HG03025 (cell line): ENCODE results near the gene PSMA4.
"Not testable (repeated sequence)": the region's sequence is repeated elsewhere in the genome, so short reads cannot be mapped to it uniquely, and the experiment has no call there.

Experiments
- ATAC-seq: cut with Tn5 transposase; IDR thresholded peaks from one replicate; pipeline ENCODE4 v1.9.1; 2021; ENCODE audit warnings: mild to moderate bottlenecking, moderate library complexity; ENCODE audit not compliant: unreplicated experiment, low FRiP score

PSMA4 gene

DNA sequence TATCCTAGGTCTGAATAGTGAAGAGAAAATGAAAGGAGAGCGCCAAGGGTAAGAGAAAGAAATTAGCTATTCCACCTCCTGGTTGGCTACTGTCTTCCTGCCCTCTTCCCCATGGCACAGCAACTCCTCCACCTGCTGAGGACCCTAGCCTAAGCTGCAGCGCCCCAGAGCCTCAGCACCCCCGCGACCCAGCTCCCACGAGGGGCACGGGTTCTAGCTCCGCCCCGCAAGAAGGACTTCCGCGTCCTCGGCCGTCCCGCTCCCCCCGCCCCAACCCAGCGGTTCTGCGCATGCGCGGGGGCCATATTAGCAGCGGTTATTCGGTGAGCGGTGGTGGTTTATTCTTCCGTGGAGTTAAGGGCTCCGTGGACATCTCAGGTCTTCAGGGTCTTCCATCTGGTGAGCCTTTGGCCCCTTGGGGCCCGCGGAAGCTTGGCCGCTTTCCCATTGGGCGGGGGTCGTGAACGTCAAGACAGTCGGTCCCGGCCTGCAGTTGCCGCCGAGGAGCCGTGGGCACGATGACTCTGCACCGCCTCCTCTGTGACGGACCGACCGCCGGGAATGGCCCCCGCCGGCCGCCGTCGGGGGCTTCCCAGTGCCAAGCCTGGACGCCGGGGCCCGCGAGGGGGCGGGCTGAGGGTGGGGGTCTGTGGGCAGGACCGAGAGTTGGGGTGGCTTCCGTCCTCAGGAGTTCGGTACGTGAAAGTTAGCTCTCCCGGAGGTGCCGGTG, at the start of gene PSMA4:
TSS of gene PSMA4 (plus strand) at position 304 of the 730 bp plus-strand sequence. CDS start 1,484 bp downstream, outside the sequence.
- peak; percentile 75 for ATAC-seq

GRCh38 chr15:78492872-78493271, 47.4 kb upstream of the PSMA4 start:
- ATAC-seq = no peak

GRCh38 chr15:78501857-78502256, 38.4 kb upstream of the PSMA4 start:
- ATAC-seq = no peak

GRCh38 chr15:78502641-78503040, 37.6 kb upstream of the PSMA4 start:
- ATAC-seq = no peak

- peak; percentile 91 for ATAC-seq
Measured at GRCh38 chr15:78506971-78507830, 33.0 kb upstream of the PSMA4 start, which contains the start of gene HYKK. HYKK (plus strand) TSS chr15:78507577; CDS start chr15:78513089, 5,512 bp downstream.

- ATAC-seq = peak; percentile 23
Measured at GRCh38 chr15:78507831-78508160, 32.4 kb upstream of the PSMA4 start.

DNA sequence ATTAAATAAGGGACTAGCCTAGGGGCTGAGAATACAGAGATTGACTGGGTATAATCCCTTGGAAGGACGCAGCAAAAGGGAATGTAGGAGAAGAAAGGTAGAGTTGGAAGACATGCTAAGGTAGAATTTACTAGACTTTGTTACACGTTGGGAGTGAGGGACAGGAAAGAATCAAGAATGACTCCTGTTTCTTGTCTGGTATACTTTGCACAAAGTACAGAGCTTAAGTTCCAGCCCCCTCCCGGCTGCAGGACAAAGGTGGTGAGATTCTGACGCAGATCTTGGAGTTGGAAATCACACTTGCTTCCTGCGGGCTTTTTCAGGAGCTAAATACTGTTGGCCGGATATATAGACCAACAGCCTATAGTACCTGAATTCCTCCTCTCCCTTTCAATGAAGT, 32.0 kb upstream of the PSMA4 start:
- ATAC-seq = no peak

DNA sequence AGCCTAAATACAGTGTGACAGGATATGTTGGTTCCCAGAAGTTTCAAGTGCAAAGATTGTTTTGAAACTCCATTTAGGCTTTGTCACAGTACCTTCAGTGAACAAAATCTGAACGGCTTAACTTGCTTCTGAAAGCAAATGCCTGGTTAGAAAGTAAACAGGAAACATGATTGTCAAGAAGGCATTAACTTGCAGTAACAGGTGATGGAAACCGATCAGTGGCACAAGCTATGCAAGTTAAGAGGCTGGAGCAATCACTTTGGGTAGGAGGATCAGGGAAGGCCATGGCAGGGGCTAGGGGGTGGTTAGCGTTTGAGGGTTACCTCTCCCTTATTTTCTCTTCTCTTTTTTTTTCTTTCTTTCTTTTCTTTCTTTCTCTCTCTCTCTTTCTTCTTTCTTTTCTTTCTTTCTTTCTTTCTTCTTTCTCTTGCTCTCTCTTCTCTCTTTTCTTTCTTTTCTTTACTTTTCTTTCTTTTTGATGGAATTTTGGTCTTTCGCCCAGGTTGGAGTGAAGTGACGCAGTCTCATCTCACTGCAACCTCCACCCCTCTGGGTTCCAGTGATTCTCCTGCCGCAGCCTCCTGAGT, 30.4 kb upstream of the PSMA4 start:
- ATAC-seq = no peak

GRCh38 chr15:78520035-78520434, 20.2 kb upstream of the PSMA4 start:
- ATAC-seq = not testable (repeated sequence)

- no peak for ATAC-seq
Measured at GRCh38 chr15:78524230-78524629, 16.0 kb upstream of the PSMA4 start.

DNA sequence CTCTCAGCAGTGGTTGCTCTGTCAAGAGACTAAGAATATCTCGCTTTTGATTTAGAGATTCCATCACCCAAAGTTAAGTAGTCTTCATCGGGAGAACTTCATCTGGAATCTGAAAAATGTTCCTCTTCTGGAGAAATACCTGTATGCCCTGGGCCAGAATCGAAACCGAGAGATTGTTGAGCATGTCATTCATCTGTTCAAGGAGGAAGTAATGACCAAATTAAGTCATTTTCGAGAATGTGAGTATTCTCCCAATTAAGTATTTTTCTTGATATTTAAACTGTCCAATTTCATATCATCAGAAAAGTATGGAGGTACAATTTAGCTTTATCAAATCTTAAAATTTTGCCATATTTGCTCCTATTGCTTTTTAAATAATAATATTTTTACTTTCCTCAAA, 12.9 kb upstream of the PSMA4 start:
- ATAC-seq = no peak

- ATAC-seq = no peak
Measured at GRCh38 chr15:78533331-78533730, 6.9 kb upstream of the PSMA4 start.

GRCh38 chr15:78536134-78536533, 4.1 kb upstream of the PSMA4 start:
- ATAC-seq = no peak

DNA sequence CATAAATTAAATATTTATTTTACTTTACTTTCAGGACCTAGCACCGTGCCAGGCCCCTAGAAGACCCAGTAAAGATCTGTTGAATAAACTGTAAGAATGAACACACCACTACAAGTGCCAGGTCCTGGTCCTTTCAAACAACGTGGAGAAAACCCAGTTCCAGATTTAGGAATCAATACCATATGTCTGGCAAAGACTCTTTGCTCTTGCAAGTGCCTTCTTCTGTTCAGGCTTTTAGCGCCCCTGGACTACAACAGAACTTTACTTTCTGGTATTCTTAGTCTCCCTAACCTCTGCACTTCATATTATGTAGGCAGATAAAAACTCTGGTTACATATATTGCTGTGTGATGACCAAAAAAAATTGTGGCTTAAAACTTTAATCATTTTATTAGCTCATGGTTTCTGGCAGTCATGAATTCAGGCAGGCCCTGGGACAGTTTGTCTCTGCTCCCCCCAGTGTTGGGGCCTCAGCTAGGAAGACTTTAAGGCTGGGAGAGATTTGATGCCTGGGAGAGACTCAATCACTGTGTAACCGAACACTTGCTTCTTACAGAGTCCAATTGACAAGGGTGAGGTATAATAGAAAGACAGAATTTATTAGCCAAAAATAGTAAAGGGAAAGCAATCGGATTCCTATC, 2.9 kb upstream of the PSMA4 start:
- ATAC-seq = no peak

DNA sequence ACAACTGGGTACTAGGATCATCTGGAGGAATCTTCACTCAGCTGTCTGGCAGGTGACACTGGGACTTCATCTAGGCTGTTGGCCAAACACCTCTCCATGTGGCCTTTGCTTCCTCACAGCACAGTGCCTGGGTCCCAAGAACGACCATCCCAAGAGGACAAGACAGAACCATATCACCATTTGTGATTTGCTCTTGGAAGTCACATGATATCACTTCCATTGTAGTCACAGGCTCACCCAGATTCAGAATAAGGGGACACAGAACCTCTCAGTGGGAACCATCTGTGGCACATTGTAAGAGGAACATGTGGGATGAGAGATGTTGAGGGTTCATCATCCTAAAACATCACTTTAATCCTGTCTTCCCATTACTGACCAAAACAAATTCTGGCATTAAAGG, 1.9 kb upstream of the PSMA4 start:
- ATAC-seq = no peak

DNA sequence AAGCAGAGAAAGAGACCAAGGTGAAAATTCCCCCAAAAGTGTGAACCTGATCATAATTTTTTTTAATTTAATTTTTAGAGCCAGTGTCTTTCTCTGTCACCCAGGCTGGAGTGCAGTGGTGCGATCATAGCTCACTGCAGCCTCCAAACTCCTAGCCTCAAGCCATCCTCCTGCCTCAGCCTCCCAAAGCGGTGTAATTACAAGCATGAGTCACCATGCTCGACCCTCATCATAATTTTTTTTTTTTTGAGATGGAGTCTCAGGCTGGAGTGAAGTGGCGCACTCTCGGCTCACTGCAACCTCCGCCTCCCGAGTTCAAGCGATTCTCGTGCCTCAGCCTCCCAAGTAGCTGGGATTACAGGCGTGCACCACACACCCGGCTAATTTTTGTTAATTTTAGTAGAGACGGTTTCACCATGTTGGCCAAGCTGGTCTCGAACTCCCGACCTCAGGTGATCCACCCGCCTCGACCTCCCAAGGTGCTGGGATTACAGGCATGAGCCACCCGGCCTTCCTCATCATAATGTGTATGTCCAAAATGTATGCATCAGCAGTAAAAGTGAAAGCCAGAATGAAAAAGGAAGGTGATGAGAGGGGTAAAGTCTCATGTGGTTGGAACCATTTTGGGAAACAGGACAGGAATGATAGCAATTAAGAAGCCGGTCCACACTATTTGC, 642 bp upstream of the PSMA4 start:
- ATAC-seq = not testable (repeated sequence)

DNA sequence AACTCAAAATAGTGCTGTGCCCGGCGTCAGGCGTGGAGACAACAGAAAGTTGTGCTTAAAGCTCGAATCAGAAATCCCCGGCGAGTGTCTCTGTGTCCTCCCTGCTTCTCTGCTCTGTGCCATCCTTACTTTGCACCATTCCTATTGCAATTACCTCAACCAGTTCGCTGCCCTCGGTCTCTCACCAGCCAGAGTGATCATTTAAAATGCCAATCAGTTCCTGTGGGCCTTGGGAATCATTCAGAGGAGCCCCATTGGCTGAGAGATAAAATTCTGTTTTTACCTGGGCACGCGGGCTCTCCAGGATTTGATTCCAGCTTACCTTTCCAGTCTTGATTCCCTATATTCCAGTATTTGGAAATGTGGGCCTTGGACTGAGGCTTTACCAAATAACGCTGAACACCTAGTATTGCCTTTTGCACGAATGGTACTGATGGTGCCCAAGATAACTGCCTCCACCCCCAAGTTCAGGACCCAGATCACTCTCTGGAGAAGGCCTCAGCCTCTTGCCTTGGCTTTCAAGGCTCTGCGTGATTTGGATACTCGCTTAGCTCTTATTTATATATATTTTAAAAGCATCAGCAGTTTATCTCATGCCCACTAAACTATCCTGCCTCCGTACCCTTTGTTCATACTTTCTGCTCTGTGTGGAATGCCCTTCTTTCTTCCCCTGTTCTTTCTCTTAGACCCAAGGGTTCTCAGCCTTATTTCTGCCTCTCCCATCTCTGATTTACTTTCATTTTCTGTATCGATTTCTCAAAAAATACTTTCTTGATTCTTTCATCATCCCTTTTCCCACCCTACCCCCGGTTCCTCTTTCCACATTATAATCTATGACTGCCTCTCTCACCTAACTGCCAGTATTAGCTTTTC, 863 bp downstream of the PSMA4 start:
- no peak for ATAC-seq

DNA sequence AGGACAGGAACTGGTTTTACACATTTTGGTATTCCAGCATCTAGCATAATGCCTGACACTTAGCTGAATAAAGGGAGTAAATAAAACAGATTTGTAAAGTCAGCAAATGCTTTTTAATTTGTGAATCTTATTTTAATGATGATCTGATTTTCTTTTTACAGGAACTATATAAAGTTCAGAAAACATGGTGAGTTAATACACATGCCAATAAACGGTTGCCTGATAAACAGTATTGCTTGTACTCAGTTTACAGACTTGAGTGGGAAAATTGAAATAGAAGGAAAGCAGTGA, 1.4 kb downstream of the PSMA4 start:
- ATAC-seq = no peak

GRCh38 chr15:78542647-78543046, 2.4 kb downstream of the PSMA4 start:
- ATAC-seq = no peak

DNA sequence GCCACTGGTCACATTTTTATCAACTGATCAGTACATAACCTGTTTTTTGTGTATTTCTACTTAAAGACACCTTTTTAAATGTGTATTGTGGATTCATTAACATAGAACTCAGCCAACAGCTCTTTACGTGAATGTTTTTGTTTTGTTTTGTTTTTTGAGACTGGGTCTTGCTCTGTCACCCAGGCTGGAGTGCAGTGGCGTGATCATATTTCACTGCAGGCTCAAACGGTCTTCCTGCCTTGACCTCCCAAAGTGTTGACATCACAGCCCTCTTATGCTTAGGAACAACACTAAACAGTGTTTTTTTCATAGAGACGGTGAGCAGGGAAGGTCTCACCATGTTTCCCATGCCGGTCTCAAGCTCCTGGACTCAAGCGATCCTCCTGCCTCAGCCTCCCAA, 9.9 kb downstream of the PSMA4 start:
- ATAC-seq = no peak
